K562 (cell line): Measurements from ENCODE around the gene PRSS50.

Source experiments
- BMI1 ChIP-seq: fragments of 150-350 bp; IDR thresholded peaks from 2 replicates; pipeline ENCODE4 v1.6.1; 2014; ENCODE audit warnings: low read length
- CBX3 ChIP-seq, 2 experiments: IDR thresholded peaks; 1 replicate in 1 of 2; 2 replicates in 1 of 2; pipeline ENCODE4 v1.6.1; 2012; ENCODE audit warnings: inconsistent platforms in 2 of 2, low read length in 2 of 2, borderline replicate concordance in 1 of 2, control low read depth in 1 of 2
- CEBPB ChIP-seq: fragments of 450-650 bp; IDR thresholded peaks from 2 replicates; pipeline ENCODE4 v1.6.1; 2016; ENCODE audit warnings: missing genetic modification characterization, missing compliant biosample characterization
- MEIS2 ChIP-seq: fragments of 450-650 bp; IDR thresholded peaks from 2 replicates; pipeline ENCODE4 v1.6.1; 2014; ENCODE audit warnings: mild to moderate bottlenecking; ENCODE audit not compliant: partially characterized antibody
- NFIC ChIP-seq: fragments of 450-650 bp; IDR thresholded peaks from 2 replicates; pipeline ENCODE4 v1.6.1; 2017; ENCODE audit warnings: mild to moderate bottlenecking, inconsistent platforms
- NR3C1 ChIP-seq: sonication (generic); formaldehyde crosslinking; IDR thresholded peaks from 2 replicates; pipeline ENCODE4 v1.8.1; 2022; ENCODE audit warnings: missing genetic modification reagents
- RNF2 ChIP-seq: sonication (generic); IDR thresholded peaks from 2 replicates; pipeline ENCODE4 v1.6.1; 2016
- SPI1 ChIP-seq: IDR thresholded peaks from 2 replicates; pipeline ENCODE4 v1.6.1; 2011; ENCODE audit warnings: low read depth, low read length, control low read depth, borderline replicate concordance
- TEAD4 ChIP-seq, 2 experiments: sonication (generic) in 1 of 2; formaldehyde crosslinking in 1 of 2; IDR thresholded peaks; 2 replicates each; pipeline versions ENCODE4 v1.6.1 to v1.8.0; 2012 to 2022; ENCODE audit warnings: borderline replicate concordance in 1 of 2, inconsistent platforms in 1 of 2, low read length in 1 of 2, mild to moderate bottlenecking in 1 of 2, missing genetic modification reagents in 1 of 2
- ZNF12 ChIP-seq: sonication (generic); formaldehyde crosslinking; IDR thresholded peaks from 2 replicates; pipeline ENCODE4 v1.4.0; 2020; ENCODE audit warnings: mild to moderate bottlenecking, missing genetic modification reagents

DNA sequence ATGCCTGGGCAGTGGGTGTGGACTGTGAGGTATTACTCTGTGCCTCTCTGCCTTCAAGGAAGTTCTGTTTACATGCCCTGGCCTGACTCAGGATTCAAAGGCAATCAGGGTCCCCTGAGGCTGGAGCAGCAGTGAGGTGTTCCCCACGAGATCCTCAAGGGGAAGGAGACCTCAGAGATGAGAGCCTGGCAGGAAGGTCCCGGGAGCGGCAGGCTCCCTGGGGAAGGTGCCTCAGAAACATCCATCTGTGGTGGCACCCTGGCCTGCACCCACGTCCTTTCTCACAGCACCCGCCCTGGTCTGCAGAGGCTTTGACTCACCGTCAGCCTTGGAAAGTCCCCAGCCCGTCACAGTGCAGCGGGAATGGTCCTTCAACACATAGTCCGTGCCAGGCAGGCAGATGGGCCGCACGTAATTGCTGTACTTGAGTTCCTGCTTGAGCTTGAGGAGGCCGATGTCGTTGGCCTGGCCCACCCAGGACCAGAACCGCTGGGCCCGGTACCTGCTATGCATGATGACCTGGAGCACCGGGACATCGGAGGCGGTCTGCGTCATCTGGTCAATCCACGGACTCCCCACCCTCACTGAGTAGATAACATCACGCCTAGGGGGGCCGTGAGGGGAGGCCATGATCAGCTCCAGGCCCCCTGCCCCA, 3.6 kb downstream of the PRSS50 start:
- TF ChIP-seq RNF2 (no peak), TEAD4 (IDR thresholded peaks at IDR 0.05; ENCODE audit: low read length) (no peak), TEAD4 (CRISPR knock-in tag; IDR thresholded peaks at IDR 0.05; ENCODE audit: borderline replicate concordance) (no peak), NFIC (no peak), CEBPB (tag) (no peak), ZNF12 (no peak), SPI1 (no peak), CBX3 (IDR thresholded peaks at IDR 0.05; ENCODE audit: borderline replicate concordance in 1 of 2, low read length in 2 of 2) (no peak), NR3C1 (CRISPR knock-in tag) (no peak), MEIS2 (no peak), BMI1 (no peak)
